Esophagus squamous epithelium (tissue), 4 donors: Measurements from ENCODE around the gene WIZ.

Experiments used
- CTCF ChIP-seq, 6 experiments: fragments of 450-650 bp in 4 of 6; fragments of 200-600 bp in 2 of 6; sonication (generic) in 2 of 6; IDR thresholded peaks; one replicate each; pipeline ENCODE4 v1.5.1; 2016 to 2019; ENCODE audit warnings: antibody characterized with exemption in 6 of 6, mild to moderate bottlenecking in 4 of 6, moderate library complexity in 4 of 6
- POLR2A ChIP-seq, 4 donors: fragments of 450-650 bp; IDR thresholded peaks; one replicate each; pipeline ENCODE4 v1.6.1; 2017; ENCODE audit warnings: antibody characterized with exemption in 4 of 4, mild to moderate bottlenecking in 4 of 4, moderate library complexity in 3 of 4

- no peak for TF ChIP-seq POLR2A (IDR thresholded peaks at IDR 0.05)
- peak in 3 of 6 experiments; percentile 18 to 38 (median 19) for TF ChIP-seq CTCF (IDR thresholded peaks at IDR 0.05)
Measured at GRCh38 chr19:15453091-15453578, 3.4 kb upstream of the WIZ start.
